ENCODE results near the gene SDK1. TPM values are rescaled to one million over a fixed set of nuclear protein-coding genes. Genes with fewer than 3 reads are reported as not detected.

SDK1 gene
- total and polyA plus RNA-seq, 10 of the 15 experiments (the other 5 are each of a cell fraction or from before 2014, with no cell fraction given), result 0.14 to 0.33 TPM; not detected in 8

- ChIA-PET POLR2A (interaction anchor here (0.6 kb wide), 2 partner anchors 13 to 378 kb away, joined by 4 read pairs; no protein-coding TSS in a partner anchor), CTCF (interaction anchor here (0.6 kb wide), 1 partner anchor 762 kb away, joined by 3 read pairs; no protein-coding TSS in a partner anchor), RAD21 (ENCODE audit: unreplicated experiment) (no interaction called here), SMC1A (ENCODE audit: uncharacterized antibody, unreplicated experiment) (no interaction called here)
- in situ Hi-C loops (cut with MboI) (no loop called here), intact Hi-C loops (cut with micrococcal nuclease; ENCODE audit: unreplicated experiment) (no loop called here)
- Histone ChIP-seq H3K9me3 (replicated peaks; ENCODE audit: control insufficient read depth, insufficient read depth, low read length) (no peaks in the 10 kb centered on the region), H3K27me3 (replicated peaks in 1 of 2; ENCODE audit: control insufficient read depth in 2 of 2, insufficient read depth in 2 of 2, low read length in 1 of 2) (no peaks in the 10 kb centered on the region), H4K20me1 (ENCODE audit: control insufficient read depth, insufficient read depth) (no peaks in the 10 kb centered on the region), H3K4me2 (ENCODE audit: control insufficient read depth, insufficient read depth) (no peak overlapping the region), H3K4me3 (no peak overlapping the region), H3K36me3 (ENCODE audit: control insufficient read depth in 2 of 2, insufficient read depth in 2 of 2, low read length in 1 of 2) (no peaks in the 10 kb centered on the region), H3K79me2 (ENCODE audit: control insufficient read depth, insufficient read depth, low read length) (no peaks in the 10 kb centered on the region), H3K9ac (ENCODE audit: control insufficient read depth, insufficient read depth, low read length) (no peak overlapping the region), H3K27ac (ENCODE audit: control insufficient read depth, insufficient read depth) (no peak overlapping the region), H2AFZ (ENCODE audit: control insufficient read depth, low read depth, low read length) (no peak overlapping the region), H3K4me1 (ENCODE audit: control insufficient read depth, insufficient read depth, low read length) (no peaks in the 10 kb centered on the region)
- TF ChIP-seq IRF4 (IDR thresholded peaks at IDR 0.05; ENCODE audit: low read depth, low read length) (no peak), WRNIP1 (IDR thresholded peaks at IDR 0.05; ENCODE audit: borderline replicate concordance, low read depth, low read length) (no peak), NRF1 (conservative IDR thresholded peaks at IDR 0.05; ENCODE audit: low read depth, low read length) (no peak), CHD2 (IDR thresholded peaks at IDR 0.05; ENCODE audit: borderline replicate concordance, low read depth, low read length) (no peak), CBFB (IDR thresholded peaks at IDR 0.05; ENCODE audit: low read depth) (no peak), CREB1 (IDR thresholded peaks at IDR 0.05; ENCODE audit: low read depth) (no peak), FOXK2 (IDR thresholded peaks at IDR 0.05) (no peak), MYB (IDR thresholded peaks at IDR 0.05; ENCODE audit: borderline replicate concordance, low read depth, low read length) (no peak), NFYB (IDR thresholded peaks at IDR 0.05; ENCODE audit: insufficient read depth, low read depth, low read length) (no peak), E2F8 (IDR thresholded peaks at IDR 0.05; ENCODE audit: low read depth, partially characterized antibody) (no peak), ASH2L (IDR thresholded peaks at IDR 0.05; ENCODE audit: borderline replicate concordance, low read depth) (no peak), RUNX3 (IDR thresholded peaks at IDR 0.05; ENCODE audit: low read length) (no peak), HDAC2 (IDR thresholded peaks at IDR 0.05) (no peak), IKZF1 (conservative IDR thresholded peaks at IDR 0.05) (no peak)
- TF ChIP-seq, protein P1, sequence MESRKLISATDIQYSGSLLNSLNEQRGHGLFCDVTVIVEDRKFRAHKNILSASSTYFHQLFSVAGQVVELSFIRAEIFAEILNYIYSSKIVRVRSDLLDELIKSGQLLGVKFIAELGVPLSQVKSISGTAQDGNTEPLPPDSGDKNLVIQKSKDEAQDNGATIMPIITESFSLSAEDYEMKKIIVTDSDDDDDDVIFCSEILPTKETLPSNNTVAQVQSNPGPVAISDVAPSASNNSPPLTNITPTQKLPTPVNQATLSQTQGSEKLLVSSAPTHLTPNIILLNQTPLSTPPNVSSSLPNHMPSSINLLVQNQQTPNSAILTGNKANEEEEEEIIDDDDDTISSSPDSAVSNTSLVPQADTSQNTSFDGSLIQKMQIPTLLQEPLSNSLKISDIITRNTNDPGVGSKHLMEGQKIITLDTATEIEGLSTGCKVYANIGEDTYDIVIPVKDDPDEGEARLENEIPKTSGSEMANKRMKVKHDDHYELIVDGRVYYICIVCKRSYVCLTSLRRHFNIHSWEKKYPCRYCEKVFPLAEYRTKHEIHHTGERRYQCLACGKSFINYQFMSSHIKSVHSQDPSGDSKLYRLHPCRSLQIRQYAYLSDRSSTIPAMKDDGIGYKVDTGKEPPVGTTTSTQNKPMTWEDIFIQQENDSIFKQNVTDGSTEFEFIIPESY (IDR thresholded peaks at IDR 0.05), result no peak
- TF ChIP-seq, protein P2, sequence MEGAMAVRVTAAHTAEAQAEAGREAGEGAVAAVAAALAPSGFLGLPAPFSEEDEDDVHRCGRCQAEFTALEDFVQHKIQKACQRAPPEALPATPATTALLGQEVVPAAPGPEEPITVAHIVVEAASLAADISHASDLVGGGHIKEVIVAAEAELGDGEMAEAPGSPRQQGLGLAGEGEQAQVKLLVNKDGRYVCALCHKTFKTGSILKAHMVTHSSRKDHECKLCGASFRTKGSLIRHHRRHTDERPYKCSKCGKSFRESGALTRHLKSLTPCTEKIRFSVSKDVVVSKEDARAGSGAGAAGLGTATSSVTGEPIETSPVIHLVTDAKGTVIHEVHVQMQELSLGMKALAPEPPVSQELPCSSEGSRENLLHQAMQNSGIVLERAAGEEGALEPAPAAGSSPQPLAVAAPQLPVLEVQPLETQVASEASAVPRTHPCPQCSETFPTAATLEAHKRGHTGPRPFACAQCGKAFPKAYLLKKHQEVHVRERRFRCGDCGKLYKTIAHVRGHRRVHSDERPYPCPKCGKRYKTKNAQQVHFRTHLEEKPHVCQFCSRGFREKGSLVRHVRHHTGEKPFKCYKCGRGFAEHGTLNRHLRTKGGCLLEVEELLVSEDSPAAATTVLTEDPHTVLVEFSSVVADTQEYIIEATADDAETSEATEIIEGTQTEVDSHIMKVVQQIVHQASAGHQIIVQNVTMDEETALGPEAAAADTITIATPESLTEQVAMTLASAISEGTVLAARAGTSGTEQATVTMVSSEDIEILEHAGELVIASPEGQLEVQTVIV (IDR thresholded peaks at IDR 0.05; ENCODE audit: borderline replicate concordance, partially characterized antibody), result no peak
- ATAC-seq (no peak), DNase-seq (ENCODE audit: low read depth, low spot score) (no peak), FAIRE-seq (no peak)
- no TSS peak for BruUV-seq (replicated peaks)
- WGBS (ENCODE audit: insufficient coverage, insufficient replicate concordance, low lambda C conversion rate, missing lambda C conversion rate), result 66% methylated on average over 15 of the region's 15 CpGs
Measured at GRCh38 chr7:3480197-3480596, 179.1 kb downstream of the SDK1 start.

All from GM12878 (cell line).